A204.1 (cell line): ENCODE data around the gene SMIM12.
"Not testable (repeated sequence)": the region's sequence is repeated elsewhere in the genome, so short reads cannot be mapped to it uniquely, and the experiment has no call there.

Source experiments
- FAIRE-seq: peaks from 2 replicates; lab custom pipeline; 2012; peaks lifted over from hg19 to GRCh38; lab: Jason Lieb, UNC

SMIM12 gene

DNA sequence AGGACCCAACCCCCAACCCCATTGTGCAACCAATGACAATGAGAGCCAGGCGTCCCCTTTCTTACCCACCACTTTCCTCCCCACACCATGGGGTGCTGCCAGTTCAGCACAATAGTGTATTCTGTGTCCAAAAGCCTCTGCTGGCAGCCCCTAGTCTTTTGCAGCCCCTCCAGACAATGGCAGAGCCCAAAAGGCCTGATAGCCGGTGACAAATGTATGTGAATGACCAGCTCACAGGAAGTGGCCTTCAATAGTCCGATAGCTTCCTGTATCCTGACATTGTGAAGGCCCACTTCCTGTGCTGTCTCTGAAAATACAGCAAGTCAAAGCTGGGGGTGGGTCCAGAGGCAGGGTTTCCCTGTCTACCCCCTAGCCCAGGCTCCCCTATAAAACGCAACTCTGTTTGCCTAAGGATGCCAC, 16.6 kb downstream of the SMIM12 start:
- FAIRE-seq, result no peak

DNA sequence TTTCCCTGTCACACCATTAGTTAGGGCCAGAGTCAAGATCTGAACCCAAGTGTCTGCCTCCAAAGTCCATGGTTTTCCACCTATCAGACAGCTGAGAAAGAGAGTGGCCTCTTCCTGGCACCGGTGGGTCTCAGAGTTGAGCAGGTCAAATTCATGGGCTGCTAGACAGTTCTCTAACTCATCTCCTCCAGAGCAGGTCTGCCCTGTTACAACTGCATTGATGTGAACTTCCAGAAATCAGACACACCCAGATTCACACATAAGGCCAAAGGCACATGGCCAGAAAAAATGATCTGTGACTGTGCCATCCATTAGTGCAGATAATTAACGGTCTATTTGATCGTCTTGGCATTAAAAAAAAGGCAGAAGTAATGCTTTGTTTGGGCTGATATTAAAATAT, 17.5 kb downstream of the SMIM12 start:
- FAIRE-seq, result no peak

DNA sequence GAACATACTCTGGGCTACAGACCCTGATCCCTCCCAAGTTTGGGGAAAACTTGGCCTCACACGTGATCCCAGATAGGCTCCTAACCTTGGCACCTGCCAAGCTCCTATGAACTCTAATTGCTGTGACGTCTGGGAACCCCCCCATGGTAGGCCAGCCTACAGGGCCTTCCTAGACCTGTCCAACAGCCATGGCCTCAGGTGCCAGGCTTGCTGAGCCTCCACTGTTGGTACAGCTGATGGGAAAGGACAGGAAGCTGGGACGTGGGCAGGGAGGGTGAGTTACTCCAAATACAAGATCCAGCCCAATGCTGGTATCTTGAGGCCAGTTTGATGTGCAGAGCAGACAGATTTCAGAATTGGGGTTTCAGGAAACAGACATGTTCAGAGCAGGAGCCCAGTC, 19.1 kb downstream of the SMIM12 start:
- FAIRE-seq, result no peak

DNA sequence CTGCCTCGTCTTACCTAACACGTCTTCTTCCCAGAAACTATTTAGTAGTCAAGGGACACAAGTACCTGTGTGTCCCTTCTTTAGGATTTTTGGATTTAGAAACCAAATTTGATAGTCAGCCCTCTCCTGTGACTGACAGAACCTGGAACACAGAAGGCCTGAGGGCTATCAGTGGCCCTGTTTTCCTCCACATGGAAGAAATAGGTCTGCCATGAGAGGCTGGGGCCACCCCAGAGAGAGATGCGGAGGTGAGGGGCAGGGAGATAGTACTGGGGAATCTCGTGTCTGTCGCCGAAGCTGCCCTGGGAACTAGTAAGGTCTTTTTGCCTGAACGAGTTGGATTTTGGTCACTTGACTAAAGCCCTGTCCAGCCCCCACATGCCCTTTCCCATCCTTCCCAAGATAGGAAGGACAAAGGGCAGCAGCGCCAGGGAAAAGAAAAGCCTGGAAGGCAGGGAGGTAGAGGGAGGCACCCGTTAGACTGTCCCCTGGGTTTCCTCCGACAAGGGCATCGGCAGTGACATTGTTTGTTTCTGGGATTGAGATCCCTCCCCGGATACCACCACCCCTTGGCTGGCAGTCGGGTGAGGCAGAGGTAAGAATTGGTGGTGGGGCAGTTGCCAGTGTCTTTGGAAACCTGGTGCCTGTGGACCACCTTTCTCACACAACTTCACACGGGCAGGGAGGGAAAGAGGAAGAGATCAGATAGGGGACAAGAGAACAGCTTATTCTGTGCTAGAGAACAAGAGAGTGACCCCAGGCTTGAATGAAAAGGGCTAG, 19.8 kb downstream of the SMIM12 start:
- no peak for FAIRE-seq

DNA sequence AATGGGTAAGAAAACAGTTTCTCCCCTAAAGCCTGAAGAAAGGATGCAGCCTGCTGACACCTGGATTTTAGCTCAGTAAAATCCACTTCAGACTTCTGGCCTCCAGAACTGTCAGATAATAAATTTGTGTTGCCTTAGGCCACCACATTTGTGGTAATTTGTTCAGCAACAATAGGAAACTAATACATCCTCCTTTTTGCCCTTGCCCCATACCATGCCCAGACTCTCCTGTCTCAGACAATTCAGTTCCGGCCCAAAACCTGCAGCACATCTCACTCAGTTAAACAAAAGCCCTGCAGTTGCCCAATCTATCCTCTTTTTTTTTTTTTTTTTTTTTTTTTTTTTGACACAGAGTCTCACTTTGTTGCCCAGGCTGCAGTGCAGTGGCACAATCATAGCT, 25.8 kb downstream of the SMIM12 start:
- no peak for FAIRE-seq

DNA sequence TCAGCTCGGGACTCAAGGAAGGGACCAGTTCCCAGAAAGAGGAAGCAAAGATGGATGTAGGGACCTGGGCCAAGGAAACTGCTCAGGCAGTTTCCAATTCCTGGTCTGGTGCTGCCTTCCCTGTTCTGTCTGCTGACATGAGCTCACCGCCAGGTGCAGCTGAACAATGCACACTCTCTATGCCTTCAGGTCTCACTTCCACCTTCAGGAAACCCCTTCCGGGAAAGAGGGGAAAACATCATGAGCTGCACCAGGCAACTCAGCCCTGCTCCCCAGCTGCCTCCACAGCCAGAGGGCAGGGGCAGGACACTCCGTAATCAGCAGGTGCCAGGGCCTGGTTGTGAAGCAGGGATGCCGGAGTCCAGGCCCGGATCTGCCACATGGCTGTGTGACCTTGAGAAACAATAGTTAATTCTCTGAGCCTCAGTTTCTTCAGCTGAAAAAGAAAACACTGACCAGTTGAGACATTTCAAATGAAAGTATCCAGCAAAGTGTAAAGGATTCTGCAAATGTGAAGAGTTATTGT, 27.8 kb downstream of the SMIM12 start:
- no peak for FAIRE-seq

DNA sequence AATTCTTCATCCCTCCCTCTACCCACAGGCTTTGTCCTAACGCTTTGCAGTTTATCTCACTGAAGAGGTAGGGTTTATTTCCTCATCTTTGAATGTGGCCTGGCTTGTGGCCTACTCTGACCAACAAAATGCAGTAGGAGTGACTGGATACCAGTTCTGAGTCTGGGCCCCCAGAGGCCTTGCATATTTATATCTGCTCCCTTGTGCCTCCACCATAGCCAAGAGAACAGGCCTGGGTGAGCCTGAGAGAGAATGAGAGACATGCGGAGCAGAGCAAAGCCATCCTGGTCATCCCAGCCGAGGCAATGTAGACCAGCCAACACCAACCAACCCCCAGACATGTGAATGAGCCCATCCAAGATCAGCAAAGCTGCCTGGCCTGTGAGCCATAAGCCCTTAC, 30.3 kb downstream of the SMIM12 start:
- FAIRE-seq, result no peak

DNA sequence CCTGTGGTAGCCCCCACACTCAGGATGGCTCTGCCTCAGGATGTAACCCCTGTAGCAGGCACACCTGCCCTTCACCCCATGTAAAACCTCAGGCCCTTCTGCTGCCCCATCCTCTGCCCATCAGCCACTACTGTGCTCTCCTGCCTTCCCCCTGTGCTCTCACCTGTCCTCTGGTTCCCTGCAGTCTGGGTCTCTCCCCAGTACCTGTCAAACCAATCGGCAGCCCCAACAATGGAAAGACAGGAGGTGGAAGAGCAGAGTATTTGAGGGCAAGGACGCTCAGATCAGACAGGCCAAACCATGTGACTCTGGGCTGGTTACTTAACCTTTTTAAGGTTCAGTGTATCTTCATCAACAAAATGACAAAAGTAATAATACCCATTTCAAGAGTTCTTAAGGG, 30.9 kb downstream of the SMIM12 start:
- no peak for FAIRE-seq

DNA sequence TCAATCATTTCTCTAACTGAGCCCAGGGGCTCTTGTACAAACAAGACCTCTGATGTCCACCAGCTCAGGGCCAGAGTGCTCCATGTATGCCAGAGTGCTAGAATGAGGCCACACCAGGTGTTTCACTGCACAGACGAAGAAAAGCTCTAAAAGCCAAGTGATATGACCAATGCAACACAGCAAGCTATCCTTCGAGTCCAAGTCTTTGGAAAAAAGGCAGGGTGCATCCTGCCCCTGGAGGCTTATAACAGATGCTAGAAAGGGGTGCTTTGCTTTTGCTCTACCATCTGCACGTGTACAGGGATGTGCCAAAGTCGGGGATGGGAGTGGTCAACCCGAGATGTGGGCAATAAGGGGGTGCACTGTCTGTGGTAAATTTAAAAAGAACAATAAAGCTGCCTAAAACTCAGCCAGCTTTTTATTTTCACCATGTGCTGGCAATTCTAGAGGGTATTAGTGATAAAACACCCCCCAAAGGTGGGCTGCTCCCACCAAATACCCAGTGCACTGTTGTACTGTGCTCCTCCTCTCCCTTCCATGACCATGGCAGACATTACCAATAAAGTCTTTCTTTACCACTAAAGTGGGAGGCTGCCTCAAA, 32.1 kb downstream of the SMIM12 start:
- no peak for FAIRE-seq

DNA sequence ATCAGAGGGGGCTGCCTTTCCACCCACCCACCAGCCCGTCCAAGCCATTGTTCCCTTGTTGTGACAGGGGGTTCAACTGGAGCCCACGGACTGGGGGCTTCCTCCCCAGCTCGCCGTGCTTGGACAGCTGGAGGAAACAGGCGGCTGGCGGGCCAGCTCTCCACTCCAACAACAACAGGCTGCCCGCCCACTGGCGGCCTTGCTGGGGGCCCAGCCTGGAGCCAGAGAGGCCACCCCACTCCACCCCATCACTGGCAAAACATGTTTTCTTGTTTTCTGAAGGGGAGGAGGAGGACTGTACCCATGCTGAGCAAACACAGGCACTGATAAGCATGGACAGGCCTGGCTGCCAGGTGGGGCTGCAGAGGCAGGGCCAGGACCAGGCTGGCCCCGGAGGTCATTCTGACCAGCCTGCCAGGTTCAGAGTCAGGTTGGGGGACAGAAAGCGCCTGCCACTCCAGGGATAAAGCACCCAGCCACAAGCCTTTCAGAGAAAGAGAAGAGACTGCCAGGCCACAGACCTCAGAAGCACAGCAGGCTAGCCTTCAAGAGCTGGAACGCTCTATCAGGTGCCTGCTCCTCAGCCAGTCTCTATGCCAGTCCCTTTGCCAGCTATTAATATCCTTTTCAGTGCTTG, 34.0 kb downstream of the SMIM12 start:
- FAIRE-seq, result no peak

DNA sequence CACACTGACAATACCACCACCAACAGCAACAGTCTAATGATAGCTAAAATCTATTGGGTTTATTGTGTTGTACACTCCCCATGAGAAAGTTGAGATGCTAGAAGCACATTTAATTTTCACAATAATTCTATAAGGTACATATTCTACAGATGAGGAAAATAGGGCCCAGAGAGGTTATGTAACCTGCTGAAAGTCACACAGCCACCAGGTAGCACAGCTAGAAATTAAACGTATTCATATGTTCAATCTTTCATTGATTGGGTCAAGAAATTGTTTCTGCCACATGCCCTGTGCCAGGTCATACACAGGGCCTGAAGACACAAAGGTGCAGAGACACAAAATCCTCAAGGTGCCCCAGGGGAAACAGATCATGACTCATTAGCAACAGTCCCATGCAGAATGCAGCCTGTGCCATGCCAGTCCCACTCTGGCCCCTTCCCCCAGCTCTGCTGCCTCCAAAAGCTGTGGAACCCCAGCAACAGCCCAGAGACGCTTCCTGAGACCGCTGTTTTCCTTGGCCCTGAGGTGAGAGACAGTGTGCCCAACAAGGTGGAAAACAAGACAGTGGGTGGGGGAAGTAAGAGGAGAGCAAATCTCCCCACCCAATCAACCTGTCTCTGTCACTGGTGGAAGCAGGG, 34.6 kb downstream of the SMIM12 start:
- FAIRE-seq, result no peak

DNA sequence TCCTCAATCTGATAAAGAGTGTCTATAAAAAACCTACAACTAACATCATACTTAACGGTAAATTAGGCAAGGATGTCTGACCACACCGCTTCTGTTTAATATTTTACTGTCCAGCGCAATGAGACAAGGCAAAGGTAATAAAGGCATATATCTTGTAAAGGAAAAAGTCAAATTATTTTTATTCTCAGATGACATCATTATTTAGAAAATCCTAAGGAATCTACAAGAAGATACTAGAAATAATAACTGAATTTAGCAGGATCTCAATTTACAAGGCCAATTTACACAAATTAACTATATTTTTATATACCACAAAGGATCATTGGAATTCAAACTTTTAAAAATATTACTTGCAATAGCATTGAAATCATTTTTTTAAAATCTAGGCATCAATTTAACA, 37.3 kb downstream of the SMIM12 start:
- FAIRE-seq, result peak; percentile 6

DNA sequence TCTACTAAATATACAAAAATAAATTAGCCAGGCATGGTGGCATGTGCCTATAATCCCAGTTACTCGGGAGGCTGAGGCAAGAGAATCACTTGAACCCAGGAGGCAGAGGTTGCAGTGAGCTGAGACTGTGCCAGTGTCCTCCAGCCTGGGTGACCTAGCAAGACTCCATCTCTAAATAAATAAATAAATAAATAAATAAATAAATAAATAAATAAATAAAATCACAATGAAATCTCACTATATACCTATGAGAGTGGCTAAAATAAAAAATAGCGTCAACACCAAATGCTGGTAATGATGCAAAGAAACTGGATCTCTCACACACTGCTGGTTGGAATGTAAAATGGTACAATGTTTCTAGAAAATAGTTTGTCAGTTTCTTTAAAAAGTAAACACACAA, 40.7 kb downstream of the SMIM12 start:
- not testable (repeated sequence) for FAIRE-seq

DNA sequence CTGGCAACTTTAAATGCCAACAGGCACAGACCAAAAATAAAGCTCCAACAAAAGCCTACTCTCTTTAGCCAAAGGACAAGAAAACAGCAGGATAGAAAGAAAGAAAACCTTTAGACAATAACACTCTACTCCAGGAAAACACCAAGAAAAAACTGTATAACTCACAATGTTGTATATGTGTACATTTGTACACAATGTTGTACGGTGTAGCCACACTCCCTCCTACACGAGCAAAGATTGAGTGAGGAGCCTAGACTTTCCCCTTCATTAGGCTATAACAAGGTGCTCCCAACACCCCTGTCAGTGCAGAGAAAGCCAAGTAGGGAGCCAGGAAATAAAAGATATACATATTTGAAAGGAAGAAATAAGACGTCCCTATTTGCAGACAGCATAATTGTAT, 42.8 kb downstream of the SMIM12 start:
- no peak for FAIRE-seq

DNA sequence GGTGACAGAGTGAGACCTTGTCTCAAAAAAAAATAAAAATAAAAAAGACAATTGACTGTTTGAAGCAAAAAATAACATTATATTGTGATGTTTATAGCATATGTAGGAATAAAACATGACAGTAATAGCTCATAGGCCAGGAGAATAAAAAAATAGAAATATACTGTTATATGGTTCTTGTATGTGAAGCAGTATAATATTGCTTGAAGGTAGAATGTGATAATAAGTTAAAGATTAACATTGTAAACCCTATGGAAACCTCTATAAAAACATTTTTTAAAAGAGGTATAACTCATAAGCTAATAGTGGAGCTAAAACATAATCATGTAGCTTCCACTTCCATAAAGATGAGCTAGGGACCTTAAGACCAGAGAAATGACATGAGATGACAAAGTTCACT, 43.2 kb downstream of the SMIM12 start:
- FAIRE-seq, result no peak

DNA sequence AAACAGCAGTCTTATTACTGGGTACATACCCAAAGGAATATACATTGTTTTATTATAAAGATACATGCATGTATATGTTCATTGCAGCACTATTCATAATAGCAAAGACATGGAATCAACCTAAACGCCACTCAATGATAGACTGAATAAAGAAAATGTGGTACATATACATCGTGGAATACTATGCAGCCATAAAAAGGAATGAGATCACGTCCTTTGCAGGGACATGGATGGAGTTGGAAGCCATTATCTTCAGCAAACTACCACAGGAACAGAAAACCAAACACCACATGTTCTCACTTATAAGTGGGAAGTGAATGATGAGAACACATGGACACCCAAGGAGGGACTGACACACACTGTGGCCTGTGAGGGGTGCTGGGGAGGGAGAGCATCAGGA, 48.8 kb downstream of the SMIM12 start:
- FAIRE-seq, result not testable (repeated sequence)

DNA sequence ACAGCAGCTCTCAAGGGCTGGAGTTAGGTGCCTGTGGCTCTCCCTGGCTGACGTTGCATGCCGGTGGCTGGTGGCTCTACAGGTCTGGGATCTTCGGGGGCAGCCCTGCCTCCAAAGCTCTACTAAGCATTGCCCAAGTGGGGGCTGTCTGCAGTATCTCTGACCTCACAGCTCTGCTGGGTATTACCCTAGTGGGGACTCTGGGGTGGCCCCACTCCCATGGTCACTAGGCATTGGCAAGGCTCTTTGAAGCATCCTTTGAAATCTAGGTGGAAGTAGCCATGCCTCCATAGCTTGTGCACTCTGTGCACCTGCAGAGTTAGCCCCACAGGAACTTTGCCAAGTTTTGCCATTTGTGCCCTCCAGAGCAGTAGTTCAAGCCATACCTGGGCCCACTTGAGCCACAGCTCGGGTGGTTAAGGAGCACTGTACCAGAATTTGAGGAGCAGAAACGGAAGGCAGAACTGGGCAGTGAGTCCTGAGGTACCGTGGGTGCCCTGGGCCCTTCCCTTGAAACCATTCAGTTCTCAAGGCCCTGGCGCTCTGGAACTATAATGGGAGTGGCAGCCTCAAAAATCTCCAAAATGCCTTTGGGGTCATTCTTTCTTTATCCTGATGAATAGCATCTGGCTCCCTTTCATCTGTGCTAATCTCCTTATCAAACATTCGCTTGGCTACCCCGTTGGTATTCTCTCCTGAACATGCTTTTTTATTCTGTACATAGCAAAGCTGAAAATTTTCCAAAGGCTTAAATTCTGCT, 51.3 kb downstream of the SMIM12 start:
- no peak for FAIRE-seq

DNA sequence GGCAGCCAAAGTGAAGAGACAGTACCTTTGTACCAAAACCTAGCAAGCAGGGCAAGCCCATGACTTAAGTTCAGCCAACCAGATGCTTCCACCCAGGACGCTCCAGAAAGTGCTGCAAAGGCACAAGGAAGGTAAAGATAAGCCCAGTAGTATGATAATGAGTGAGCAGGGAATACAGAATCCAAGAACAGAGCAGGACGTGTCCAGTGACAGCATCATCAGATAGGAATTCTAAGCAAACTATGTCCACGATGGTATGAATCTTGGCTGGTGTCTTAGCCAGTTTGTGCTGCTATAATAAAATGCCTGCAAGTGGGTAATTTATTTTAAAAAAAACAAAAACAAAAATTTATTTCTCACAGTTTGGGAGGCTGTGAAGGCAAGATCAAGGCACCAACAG, 53.2 kb downstream of the SMIM12 start:
- no peak for FAIRE-seq

DNA sequence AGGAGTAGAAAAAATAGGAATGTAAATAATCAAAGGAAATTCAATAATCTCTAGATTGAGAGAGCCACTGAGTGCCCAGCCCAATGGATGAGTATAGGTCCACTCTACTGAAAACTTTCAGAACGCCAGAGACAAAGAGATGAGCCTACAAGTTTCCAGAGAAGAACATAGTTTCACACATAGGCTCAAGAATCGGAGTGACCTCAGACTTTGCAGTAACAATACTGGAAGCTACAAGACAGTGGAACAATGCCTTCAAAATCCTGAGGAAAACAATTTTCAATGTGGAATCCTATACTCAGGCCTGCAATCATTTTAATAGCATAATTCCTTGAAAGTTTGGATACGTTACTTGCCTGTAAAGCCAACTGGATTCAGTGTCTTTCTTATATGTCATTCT, 55.8 kb downstream of the SMIM12 start:
- no peak for FAIRE-seq
